GM19025 (cell line): Measurements from ENCODE around the gene XYLT1.

Source experiments
- ATAC-seq: cut with Tn5 transposase; IDR thresholded peaks from one replicate; pipeline ENCODE4 v1.9.1; 2021; ENCODE audit warnings: mild to moderate bottlenecking, low read depth, moderate library complexity; ENCODE audit not compliant: unreplicated experiment

Gene XYLT1

DNA sequence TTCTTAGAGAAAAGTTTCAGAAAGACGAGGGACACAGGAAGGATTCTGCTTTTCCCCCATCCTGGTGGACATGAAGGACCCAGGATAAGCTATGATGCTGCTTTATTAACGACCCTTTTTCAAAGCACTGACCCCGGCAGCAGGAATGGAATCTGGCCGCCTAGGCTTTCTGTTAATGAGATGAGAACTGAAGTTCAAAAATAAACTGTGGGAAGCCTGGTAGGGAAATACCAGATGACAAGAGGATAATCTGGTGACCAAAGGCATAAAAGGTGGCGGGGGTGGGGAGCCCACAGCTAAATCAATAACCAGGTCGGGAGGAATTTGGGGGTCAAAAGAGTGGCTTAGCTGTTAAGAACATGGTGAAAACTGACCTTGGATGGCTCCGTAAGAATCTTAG is 171.0 kb downstream of the XYLT1 start:
- no peak for ATAC-seq

DNA sequence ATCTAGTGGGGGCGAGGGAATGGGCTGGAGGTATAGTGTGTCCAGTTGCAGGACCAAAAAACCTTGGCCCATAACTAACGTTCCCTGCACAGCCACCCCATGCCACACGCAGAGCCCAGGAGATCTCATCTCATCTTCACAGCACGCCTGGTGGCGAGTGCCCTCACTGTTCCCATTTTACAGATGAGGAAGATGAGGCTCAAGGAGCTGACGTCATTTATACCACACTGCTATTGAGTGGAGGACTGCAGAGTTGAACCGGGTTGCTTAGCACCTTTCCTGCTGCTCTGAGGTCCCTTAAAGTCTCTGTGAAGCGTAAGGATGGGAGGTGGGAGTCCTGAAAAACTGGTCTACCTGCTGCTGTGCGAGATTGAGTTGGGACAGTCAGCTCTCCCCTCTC is 172.5 kb downstream of the XYLT1 start:
- ATAC-seq = no peak

DNA sequence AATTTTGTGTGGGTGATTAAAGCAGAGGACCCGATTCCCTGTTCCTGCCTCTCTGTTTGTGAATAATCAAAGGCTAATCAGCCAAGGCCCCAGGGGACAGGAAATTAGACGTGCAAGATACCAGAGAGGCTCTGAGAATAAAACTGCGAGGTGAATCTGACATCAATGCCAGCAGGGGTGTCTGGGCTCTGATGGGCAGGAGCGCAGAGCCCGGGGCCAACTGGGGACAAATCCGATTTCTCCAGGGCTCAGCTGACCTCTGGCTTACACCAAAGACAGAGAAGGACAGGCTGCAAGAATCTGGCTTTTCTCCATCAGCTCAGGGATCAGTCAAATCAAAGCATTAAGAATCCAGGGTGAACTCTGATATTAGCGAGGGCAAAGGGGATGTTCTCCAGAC is 174.3 kb downstream of the XYLT1 start:
- ATAC-seq = no peak

- no peak for ATAC-seq
These were observed 174.8 kb downstream of the XYLT1 start for GRCh38 chr16:17295948-17296347.

DNA sequence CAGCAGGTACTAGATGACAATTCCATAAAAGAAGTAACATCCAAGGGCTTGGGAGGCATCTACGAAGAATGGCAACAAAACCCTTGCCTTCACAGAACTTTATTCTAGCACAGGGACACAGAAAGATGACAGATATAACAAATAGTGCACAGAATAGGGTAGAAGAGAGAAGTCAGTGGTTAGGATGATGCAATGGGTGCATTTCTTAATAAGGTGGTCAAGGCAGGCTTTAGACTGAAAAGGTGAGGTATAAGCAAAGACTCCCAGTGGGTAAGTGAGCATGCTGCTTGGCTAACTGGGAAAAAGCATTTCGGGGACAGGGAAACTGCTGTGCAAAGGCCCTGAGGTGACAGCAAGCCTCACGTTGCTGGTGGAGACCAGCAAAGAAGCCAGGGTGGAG is 175.9 kb downstream of the XYLT1 start:
- no peak for ATAC-seq

- ATAC-seq = no peak
These were observed 176.8 kb downstream of the XYLT1 start for GRCh38 chr16:17293813-17294558.

GRCh38 chr16:17291289-17291688 is 179.5 kb downstream of the XYLT1 start:
- no peak for ATAC-seq

- ATAC-seq = no peak
These were observed 180.8 kb downstream of the XYLT1 start for GRCh38 chr16:17289674-17290635.

DNA sequence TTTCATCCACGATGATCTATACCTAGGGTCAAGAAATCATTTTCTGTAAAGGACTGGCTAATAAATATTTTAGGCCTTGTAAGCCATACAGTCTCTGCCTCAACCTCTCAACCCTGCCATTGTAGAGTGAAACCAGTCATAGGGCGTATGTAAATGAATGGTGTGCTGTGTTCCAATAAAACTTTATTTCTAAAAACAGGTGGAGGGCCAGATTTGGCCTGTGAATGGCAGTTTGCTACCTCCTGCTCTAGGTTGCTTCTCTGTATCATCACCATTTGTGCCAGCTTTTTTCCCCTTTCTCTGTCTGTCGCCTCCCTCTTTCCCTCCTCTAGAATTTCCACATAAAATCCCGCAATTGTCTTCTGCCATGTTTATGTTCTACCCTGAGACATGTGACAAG is 181.7 kb downstream of the XYLT1 start:
- no peak for ATAC-seq

DNA sequence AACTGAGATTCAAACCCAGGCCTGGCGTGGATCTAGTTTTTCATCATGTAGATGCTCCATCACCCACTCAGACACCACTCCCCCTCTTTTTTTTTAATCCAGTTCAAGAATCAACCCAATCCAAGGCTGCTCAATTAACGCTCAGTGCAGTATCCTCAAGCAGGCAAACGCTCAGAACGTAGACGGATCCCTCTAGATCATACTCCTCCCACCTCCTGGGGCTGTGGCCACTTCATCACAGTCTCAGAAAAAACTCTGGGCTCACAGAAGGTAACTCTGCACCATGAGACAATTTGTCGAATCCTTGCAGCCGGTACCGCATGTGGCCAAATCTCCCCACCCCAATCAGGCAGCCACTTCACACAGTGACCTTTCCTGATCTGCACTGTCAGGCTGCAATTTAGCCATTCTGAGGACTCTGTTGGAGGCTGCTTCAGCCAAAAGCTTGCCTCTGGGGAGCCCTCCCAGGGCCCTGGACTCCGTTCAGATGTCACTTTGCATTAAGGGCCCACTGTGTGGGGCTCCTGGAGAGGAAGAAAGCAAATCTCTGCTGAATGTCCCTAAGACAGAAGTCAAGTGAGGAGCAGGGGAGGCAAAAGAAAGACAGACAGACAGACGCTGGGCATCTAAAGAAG is 183.5 kb downstream of the XYLT1 start:
- ATAC-seq = no peak

GRCh38 chr16:17286443-17286842 is 184.3 kb downstream of the XYLT1 start:
- no peak for ATAC-seq

DNA sequence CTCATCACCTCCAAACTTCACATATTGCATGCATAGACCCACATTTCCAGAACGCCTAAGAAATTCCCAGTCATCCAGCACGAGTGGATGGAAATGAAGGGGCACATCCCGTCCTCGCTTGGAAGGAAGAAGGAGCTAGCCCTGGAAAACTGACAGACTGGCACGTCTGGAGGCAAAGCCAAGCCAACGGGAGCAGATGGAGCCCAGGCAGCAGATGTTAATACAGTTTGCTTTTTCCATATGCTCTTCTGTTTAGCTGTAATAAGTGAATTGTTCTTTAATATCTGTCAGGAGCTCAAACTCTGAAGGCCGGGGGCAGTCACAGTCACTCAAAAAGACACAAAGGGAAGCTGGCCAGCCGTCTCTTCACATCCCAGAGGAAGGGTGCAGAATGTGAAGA is 187.7 kb downstream of the XYLT1 start:
- ATAC-seq = no peak

DNA sequence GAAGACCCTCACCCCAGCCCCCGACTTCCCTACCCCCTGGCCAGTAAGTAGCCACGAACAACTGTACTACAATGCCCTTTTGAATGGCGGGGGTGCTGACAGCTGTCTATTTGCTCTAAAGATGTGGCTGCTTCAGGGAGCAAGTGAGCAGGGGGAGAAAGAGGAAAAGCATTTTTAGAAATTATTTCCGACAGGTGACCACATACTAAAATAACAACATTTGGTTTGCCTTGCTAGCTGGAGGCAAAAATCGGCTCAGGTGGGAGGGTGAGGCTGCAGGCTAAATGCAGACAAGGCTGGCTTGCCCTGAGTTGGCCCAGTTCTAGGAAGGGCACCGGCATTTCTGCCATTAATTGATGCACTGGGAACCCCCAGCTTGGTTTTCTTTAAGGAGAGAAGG is 188.5 kb downstream of the XYLT1 start:
- ATAC-seq = no peak

DNA sequence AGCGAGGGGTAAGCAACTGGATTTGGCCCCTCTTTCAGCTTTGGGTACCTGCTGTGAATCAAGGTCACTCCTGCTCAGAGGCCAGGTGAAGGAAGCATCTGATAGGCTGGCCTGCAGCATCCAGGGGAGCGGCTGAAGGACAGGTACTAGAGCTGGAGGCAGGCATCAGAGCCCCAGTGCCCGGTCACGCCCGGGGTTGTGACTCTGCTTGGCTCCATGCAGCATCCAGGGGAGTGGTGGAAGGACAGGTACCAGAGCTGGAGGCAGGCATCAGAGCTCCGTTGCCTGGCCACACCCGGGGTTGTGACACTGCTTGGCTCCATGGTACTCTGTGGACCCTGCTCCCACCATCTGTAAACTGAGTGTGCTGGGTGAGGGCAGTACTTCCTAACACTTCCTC is 189.7 kb downstream of the XYLT1 start:
- no peak for ATAC-seq

GRCh38 chr16:17278988-17279387 is 191.8 kb downstream of the XYLT1 start:
- no peak for ATAC-seq

DNA sequence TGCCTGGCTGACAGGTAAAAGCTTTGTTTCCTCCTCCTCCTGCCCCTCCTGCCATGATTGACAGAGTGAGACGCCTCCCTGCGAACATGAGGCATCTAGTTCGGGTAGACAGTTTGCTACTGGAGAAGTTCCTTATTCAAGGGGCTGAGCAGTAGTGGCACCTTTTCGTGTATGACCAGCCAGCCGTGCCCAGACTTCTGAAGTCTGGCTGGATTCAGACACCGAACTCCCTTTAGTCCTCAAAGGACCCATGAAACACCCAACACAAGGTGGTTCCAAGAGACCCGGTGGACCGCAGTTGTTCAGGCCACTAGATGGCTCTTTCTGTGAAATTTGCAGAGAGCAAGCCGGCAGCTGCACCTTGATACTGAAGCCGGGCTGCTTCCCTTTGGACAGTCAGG is 192.8 kb downstream of the XYLT1 start:
- no peak for ATAC-seq

DNA sequence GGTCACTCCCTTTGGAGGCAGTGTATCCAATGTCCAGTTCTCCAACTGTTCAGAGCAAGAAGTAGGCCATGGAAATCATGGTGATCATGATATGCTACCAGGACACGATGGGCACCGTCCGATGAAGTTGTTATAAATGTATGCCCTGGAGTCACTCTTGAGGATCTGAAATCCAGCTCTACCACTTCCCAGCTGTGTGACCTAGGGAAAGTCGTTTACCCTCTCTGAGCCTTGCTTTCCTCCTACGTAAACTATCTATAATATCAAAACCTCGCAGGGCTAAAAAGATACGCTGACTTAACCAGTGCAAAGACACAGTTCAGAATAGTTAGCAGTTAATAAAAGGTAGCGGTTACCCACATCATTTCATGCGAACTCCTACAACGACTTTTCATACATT is 194.2 kb downstream of the XYLT1 start:
- no peak for ATAC-seq

- no peak for ATAC-seq
These were observed 194.7 kb downstream of the XYLT1 start for GRCh38 chr16:17276010-17276530.

DNA sequence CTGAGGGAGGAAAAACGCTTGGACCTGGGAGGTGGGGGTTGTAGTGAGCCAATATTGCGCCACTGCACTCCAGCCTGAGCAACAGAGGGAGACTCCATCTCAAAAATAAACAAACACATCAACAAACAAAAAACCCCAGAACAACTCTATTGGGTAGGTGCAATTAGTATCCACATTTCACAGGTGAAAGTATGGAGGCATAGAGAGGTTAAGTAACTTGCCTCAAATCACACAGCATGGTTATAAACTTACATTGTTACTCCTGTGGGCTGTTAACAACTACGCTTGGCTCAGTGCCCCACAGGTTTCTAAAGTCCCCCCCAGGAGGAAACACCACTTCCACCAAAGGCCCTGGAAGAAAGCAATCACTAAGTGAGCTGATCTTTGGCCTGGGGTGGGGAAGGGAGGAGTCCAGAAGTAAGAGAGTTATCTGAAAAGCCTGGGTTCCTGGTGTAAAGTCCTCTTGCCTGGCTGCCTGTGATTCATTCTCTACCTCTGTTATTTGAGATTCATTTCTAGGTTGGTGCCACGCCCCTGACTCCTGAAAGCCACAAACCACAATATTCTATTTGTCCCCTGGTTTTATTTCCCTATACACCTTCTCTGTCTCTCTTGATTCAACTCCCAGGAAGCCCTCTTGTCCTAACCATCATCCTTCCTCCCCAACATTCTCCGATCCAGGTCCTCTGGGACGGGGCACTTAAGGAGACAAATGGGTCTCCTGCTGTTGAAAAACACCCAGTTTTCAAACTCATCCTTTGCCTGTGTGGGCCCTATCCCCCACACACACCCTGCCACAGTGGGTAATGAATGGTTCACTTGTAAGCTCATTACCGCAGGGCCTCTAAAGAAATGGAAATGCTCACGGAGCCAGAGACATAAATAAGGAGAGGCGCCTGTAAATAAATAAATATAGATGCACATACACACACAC is 195.4 kb downstream of the XYLT1 start:
- ATAC-seq = no peak

DNA sequence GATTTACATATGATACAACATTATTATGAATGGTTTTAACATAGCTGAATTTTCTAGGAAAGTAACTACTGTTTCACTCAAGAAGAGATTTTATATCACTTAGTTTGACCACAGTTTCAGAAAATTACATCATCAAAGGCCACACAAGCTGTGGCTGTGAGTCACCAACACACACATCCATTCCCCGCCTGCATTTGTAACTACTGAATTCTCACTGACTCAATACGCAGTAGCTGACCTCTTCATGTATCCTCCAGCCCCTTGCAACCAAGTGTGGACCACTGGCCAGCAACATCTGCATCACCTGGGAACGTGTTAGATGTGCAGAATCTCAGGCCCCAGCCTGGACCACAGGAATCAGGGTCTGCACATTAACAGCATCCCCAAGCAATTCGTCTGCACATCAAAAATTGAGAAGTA is 197.6 kb downstream of the XYLT1 start:
- no peak for ATAC-seq
